ES-I3 (cell line): ENCODE data around the gene ZC3H8.
"Not testable (repeated sequence)": the region's sequence is repeated elsewhere in the genome, so short reads cannot be mapped to it uniquely, and the experiment has no call there.

Experiments used
- H3K36me3 ChIP-seq: 2 replicates; pipeline ENCODE4 v1.6.1; 2013; ENCODE audit warnings: mild to moderate bottlenecking, low read length, control low read depth, moderate library complexity; ENCODE audit not compliant: insufficient read depth
- H3K4me1 ChIP-seq: 2 replicates; pipeline ENCODE4 v1.6.1; 2013; ENCODE audit warnings: mild to moderate bottlenecking, control low read depth, low read length; ENCODE audit not compliant: insufficient read depth
- H3K9ac ChIP-seq: 2 replicates; pipeline ENCODE4 v1.6.1; 2013; ENCODE audit warnings: low read depth, mild to moderate bottlenecking, low read length, moderate library complexity
- H3K9me3 ChIP-seq: 2 replicates; pipeline ENCODE4 v1.6.1; 2013; ENCODE audit warnings: mild to moderate bottlenecking, low read length, moderate library complexity; ENCODE audit not compliant: control insufficient read depth, insufficient read depth

The ZC3H8 gene

GRCh38 chr2:112243233-112243632, 11.6 kb downstream of the ZC3H8 start:
- no peaks in the 10 kb centered on the region; the same call in 1 of the 2 replicates for H3K36me3 ChIP-seq
- H3K9me3 ChIP-seq: no peaks in the 10 kb centered on the region; the same call in 1 of the 2 replicates
- H3K4me1 ChIP-seq: no peaks in the 10 kb centered on the region
- no peak overlapping the region for H3K9ac ChIP-seq

- H3K36me3 ChIP-seq: no peaks in the 10 kb centered on the region
- no peak overlapping the region for H3K9ac ChIP-seq
- no peaks in the 10 kb centered on the region for H3K4me1 ChIP-seq
- no peaks in the 10 kb centered on the region; the same call in 1 of the 2 replicates for H3K9me3 ChIP-seq
Observed at GRCh38 chr2:112242384-112242783, 12.5 kb downstream of the ZC3H8 start.

GRCh38 chr2:112239862-112240261, 15.0 kb downstream of the ZC3H8 start:
- Histone ChIP-seq H3K36me3 (no peaks in the 10 kb centered on the region), H3K4me1 (no peaks in the 10 kb centered on the region), H3K9ac (no peak overlapping the region), H3K9me3 (no peaks in the 10 kb centered on the region)

- no peaks in the 10 kb centered on the region for H3K36me3 ChIP-seq
- H3K9ac ChIP-seq: no peak overlapping the region
- no peaks in the 10 kb centered on the region for H3K4me1 ChIP-seq
- no peaks in the 10 kb centered on the region for H3K9me3 ChIP-seq
Observed at GRCh38 chr2:112230371-112230770, 24.5 kb downstream of the ZC3H8 start.

GRCh38 chr2:112229348-112229747, 25.5 kb downstream of the ZC3H8 start:
- H3K4me1 ChIP-seq: no peaks in the 10 kb centered on the region
- no peak overlapping the region for H3K9ac ChIP-seq
- no peaks in the 10 kb centered on the region for H3K9me3 ChIP-seq
- no peaks in the 10 kb centered on the region for H3K36me3 ChIP-seq

- Histone ChIP-seq H3K9ac (no peak overlapping the region), H3K9me3 (no peaks in the 10 kb centered on the region), H3K36me3 (no peaks in the 10 kb centered on the region; the same call in 1 of the 2 replicates), H3K4me1 (no peaks in the 10 kb centered on the region)
Observed at GRCh38 chr2:112220831-112221230, 34.0 kb downstream of the ZC3H8 start.

GRCh38 chr2:112220186-112220585, 34.7 kb downstream of the ZC3H8 start:
- H3K4me1 ChIP-seq: no peaks in the 10 kb centered on the region

GRCh38 chr2:112217854-112218253, 37.0 kb downstream of the ZC3H8 start:
- no peaks in the 10 kb centered on the region for H3K9me3 ChIP-seq
- H3K36me3 ChIP-seq: no peaks in the 10 kb centered on the region; the same call in 1 of the 2 replicates
- no peak overlapping the region for H3K9ac ChIP-seq
- H3K4me1 ChIP-seq: no peaks in the 10 kb centered on the region

More at GRCh38 chr2:112220186-112220585, 34.7 kb downstream of the ZC3H8 start:
- H3K9me3 ChIP-seq: no peaks in the 10 kb centered on the region
- H3K36me3 ChIP-seq: no peaks in the 10 kb centered on the region; the same call in 1 of the 2 replicates
- H3K9ac ChIP-seq: no peak overlapping the region

GRCh38 chr2:112216167-112216566, 38.7 kb downstream of the ZC3H8 start:
- no peaks in the 10 kb centered on the region for H3K36me3 ChIP-seq
- no peaks in the 10 kb centered on the region for H3K9me3 ChIP-seq
- no peak overlapping the region for H3K9ac ChIP-seq
- no peaks in the 10 kb centered on the region for H3K4me1 ChIP-seq

GRCh38 chr2:112207905-112208304, 46.9 kb downstream of the ZC3H8 start:
- not testable (repeated sequence) for H3K36me3 ChIP-seq, H3K9ac ChIP-seq, H3K9me3 ChIP-seq, H3K4me1 ChIP-seq

GRCh38 chr2:112204411-112204810, 50.4 kb downstream of the ZC3H8 start:
- H3K4me1 ChIP-seq: no peaks in the 10 kb centered on the region
- H3K9me3 ChIP-seq: peaks cover 8% of the 10 kb centered on the region
- no peaks in the 10 kb centered on the region for H3K36me3 ChIP-seq
- no peak overlapping the region for H3K9ac ChIP-seq

- Histone ChIP-seq H3K9ac (no peak overlapping the region), H3K9me3 (peaks cover 8% of the 10 kb centered on the region), H3K4me1 (no peaks in the 10 kb centered on the region), H3K36me3 (no peaks in the 10 kb centered on the region)
Observed at GRCh38 chr2:112201696-112202430, 53.0 kb downstream of the ZC3H8 start.

- Histone ChIP-seq H3K9ac (no peak overlapping the region), H3K4me1 (no peaks in the 10 kb centered on the region), H3K9me3 (peaks cover 8% of the 10 kb centered on the region), H3K36me3 (no peaks in the 10 kb centered on the region)
Observed at GRCh38 chr2:112199188-112199587, 55.7 kb downstream of the ZC3H8 start.

GRCh38 chr2:112198780-112199179, 56.1 kb downstream of the ZC3H8 start:
- peaks cover 8% of the 10 kb centered on the region for H3K9me3 ChIP-seq
- no peak overlapping the region for H3K9ac ChIP-seq
- no peaks in the 10 kb centered on the region for H3K4me1 ChIP-seq
- no peaks in the 10 kb centered on the region for H3K36me3 ChIP-seq

- H3K36me3 ChIP-seq: no peaks in the 10 kb centered on the region
- no peaks in the 10 kb centered on the region for H3K4me1 ChIP-seq
- no peak overlapping the region for H3K9ac ChIP-seq
- peaks cover 2% of the 10 kb centered on the region; the same call in 1 of the 2 replicates for H3K9me3 ChIP-seq
Observed at GRCh38 chr2:112197868-112198267, 57.0 kb downstream of the ZC3H8 start.
